Left ventricle myocardium inferior (tissue), 1 donor: ENCODE measurements around the gene PDE11A. TPM values are rescaled to one million over a fixed set of nuclear protein-coding genes. Genes with fewer than 3 reads are reported as not detected.

Experiments used
- DNase-seq: peaks from one replicate; pipeline ENCODE4 v3.0.0-alpha.2; 2020
- H3K27ac ChIP-seq: fragments of 200-600 bp; replicated peaks from 2 replicates; pipeline ENCODE4 v1.8.0; 2021
- H3K27me3 ChIP-seq: fragments of 200-600 bp; 2 replicates; pipeline ENCODE4 v1.8.0; 2021; ENCODE audit warnings: low read depth
- H3K36me3 ChIP-seq: fragments of 200-600 bp; 2 replicates; pipeline ENCODE4 v1.8.0; 2021
- H3K4me1 ChIP-seq: fragments of 200-600 bp; 2 replicates; pipeline ENCODE4 v1.8.0; 2021
- H3K4me3 ChIP-seq: fragments of 200-600 bp; 2 replicates; pipeline ENCODE4 v1.8.0; 2021; ENCODE audit warnings: mild to moderate bottlenecking, moderate library complexity
- H3K9me3 ChIP-seq: fragments of 200-600 bp; replicated peaks from 2 replicates; pipeline ENCODE4 v1.8.0; 2021
- CTCF ChIP-seq: fragments of 200-600 bp; IDR thresholded peaks from 2 replicates; pipeline ENCODE4 v1.8.0; 2021; ENCODE audit warnings: antibody characterized with exemption, mild to moderate bottlenecking, borderline replicate concordance
- intact Hi-C: fragments of 100-400 bp; cut with micrococcal nuclease; formaldehyde crosslinking; loops from one replicate; pipeline ENCODE4 v1.11.0; 2022
- total RNA-seq: library from RNA; stranded (reverse); fragmentation: NEBNext Ultra II Directional; extraction: Animal tissue kit (Norgen Biotek cat#: 25700); gene quantifications from one replicate; pipeline ENCODE4 v1.2.1, GENCODE V29; 2021
- donor health status: DM: no; HTN: yes; CAD: no; lungs with severe emphysema.

The PDE11A gene
- total RNA-seq, 1 donor from 2014 or later, result 2.5 TPM

GRCh38 chr2:177730792-177731191 is 341.8 kb downstream of the PDE11A start:
- H3K27me3 ChIP-seq, result no peaks in the 10 kb centered on the region
- TF ChIP-seq CTCF, result no peak
- DNase-seq, result no peak
- H3K4me3 ChIP-seq, result no peak overlapping the region
- H3K4me1 ChIP-seq, result no peaks in the 10 kb centered on the region
- H3K27ac ChIP-seq, result no peak overlapping the region
- H3K9me3 ChIP-seq, result no peaks in the 10 kb centered on the region
- no peaks in the 10 kb centered on the region for H3K36me3 ChIP-seq
- intact Hi-C loops, result no loop called here

GRCh38 chr2:177730363-177730762 is 342.2 kb downstream of the PDE11A start:
- no peak for TF ChIP-seq CTCF
- no peak overlapping the region for H3K27ac ChIP-seq
- no peaks in the 10 kb centered on the region for H3K36me3 ChIP-seq
- no peak for DNase-seq
- no peaks in the 10 kb centered on the region for H3K4me1 ChIP-seq
- no peaks in the 10 kb centered on the region for H3K9me3 ChIP-seq
- H3K27me3 ChIP-seq, result no peaks in the 10 kb centered on the region
- H3K4me3 ChIP-seq, result no peak overlapping the region
- intact Hi-C loops, result no loop called here

GRCh38 chr2:177728920-177729319 is 343.7 kb downstream of the PDE11A start:
- H3K4me1 ChIP-seq, result no peaks in the 10 kb centered on the region
- H3K27me3 ChIP-seq, result no peaks in the 10 kb centered on the region
- intact Hi-C loops, result loop anchor here (10.0 kb wide), 1 partner anchor 394 kb away; no protein-coding TSS in a partner anchor
- no peaks in the 10 kb centered on the region for H3K36me3 ChIP-seq
- DNase-seq, result no peak
- TF ChIP-seq CTCF, result no peak
- no peaks in the 10 kb centered on the region for H3K9me3 ChIP-seq
- no peak overlapping the region for H3K27ac ChIP-seq
- H3K4me3 ChIP-seq, result no peak overlapping the region

GRCh38 chr2:177728399-177728765 is 344.2 kb downstream of the PDE11A start:
- H3K4me3 ChIP-seq, result no peak overlapping the region

GRCh38 chr2:177727577-177728398 is 344.8 kb downstream of the PDE11A start:
- no peaks in the 10 kb centered on the region for H3K36me3 ChIP-seq

More at GRCh38 chr2:177728399-177728765, 344.2 kb downstream of the PDE11A start:
- no peak for TF ChIP-seq CTCF
- DNase-seq, result no peak
- H3K4me1 ChIP-seq, result no peaks in the 10 kb centered on the region
- no peaks in the 10 kb centered on the region for H3K27me3 ChIP-seq
- H3K36me3 ChIP-seq, result no peaks in the 10 kb centered on the region
- no peaks in the 10 kb centered on the region for H3K9me3 ChIP-seq
- no peak overlapping the region for H3K27ac ChIP-seq
- intact Hi-C loops, result loop anchor here (10.0 kb wide), 1 partner anchor 394 kb away; no protein-coding TSS in a partner anchor

More at GRCh38 chr2:177727577-177728398, 344.8 kb downstream of the PDE11A start:
- Histone ChIP-seq H3K4me3 (no peak overlapping the region), H3K9me3 (no peaks in the 10 kb centered on the region), H3K27me3 (no peaks in the 10 kb centered on the region), H3K27ac (no peak overlapping the region), H3K4me1 (no peaks in the 10 kb centered on the region)
- intact Hi-C loops, result loop anchor here (10.0 kb wide), 1 partner anchor 393 kb away; no protein-coding TSS in a partner anchor
- TF ChIP-seq CTCF, result no peak
- DNase-seq, result no peak
